ENCODE measurements around the gene CAPN9. TPM values are rescaled to one million over a fixed set of nuclear protein-coding genes. Genes with fewer than 3 reads are reported as not detected.
"Not testable (repeated sequence)": the region's sequence is repeated elsewhere in the genome, so short reads cannot be mapped to it uniquely, and the experiment has no call there.

Gene CAPN9
- total and polyA plus RNA-seq, 8 donors, result 0.84 to 5.0 (median 1.7) TPM

GRCh38 chr1:230839173-230839572 is 92.0 kb downstream of the CAPN9 start:
- intact Hi-C loops (cut with DNase I), result no loop called here
- no peak for TF ChIP-seq CTCF (IDR thresholded peaks at IDR 0.05)
- Histone ChIP-seq H3K4me1 (no peaks in the 10 kb centered on the region), H3K36me3 (peaks cover 0 to 29% of the 10 kb centered on the region in 2 donors), H3K9me3 (no peaks in the 10 kb centered on the region), H3K27me3 (no peaks in the 10 kb centered on the region), H3K4me3 (no peak overlapping the region), H3K27ac (no peak overlapping the region)
- DNase-seq (peak in 1 of 4 donors; percentile 63), ATAC-seq (no peak)

- no peak overlapping the region for H3K4me3 ChIP-seq
- intact Hi-C loops (cut with DNase I), result no loop called here
- TF ChIP-seq CTCF (IDR thresholded peaks at IDR 0.05), result no peak
- peaks cover 0 to 29% of the 10 kb centered on the region in 2 donors for H3K36me3 ChIP-seq
- no peaks in the 10 kb centered on the region for H3K27me3 ChIP-seq
- ATAC-seq (no peak), DNase-seq (peak in 1 of 4 donors; percentile 61)
- H3K27ac ChIP-seq, result no peak overlapping the region
- H3K4me1 ChIP-seq, result peaks cover 3% of the 10 kb centered on the region in 2 donors
- no peaks in the 10 kb centered on the region for H3K9me3 ChIP-seq
These were observed 95.6 kb downstream of the CAPN9 start for GRCh38 chr1:230842801-230843200.

- DNase-seq (peak in 1 of 4 donors; percentile 66), ATAC-seq (no peak)
- H3K4me1 ChIP-seq, result peaks cover 8 to 9% of the 10 kb centered on the region in 2 donors
- intact Hi-C loops (cut with DNase I), result no loop called here
- H3K4me3 ChIP-seq, result no peak overlapping the region
- H3K36me3 ChIP-seq, result peaks cover 0 to 25% of the 10 kb centered on the region in 2 donors
- H3K27ac ChIP-seq, result no peak overlapping the region
- H3K9me3 ChIP-seq, result no peaks in the 10 kb centered on the region
- TF ChIP-seq CTCF (IDR thresholded peaks at IDR 0.05), result no peak
- H3K27me3 ChIP-seq, result no peaks in the 10 kb centered on the region
These were observed 96.5 kb downstream of the CAPN9 start for GRCh38 chr1:230843503-230844309.

- H3K4me1 ChIP-seq, result peaks cover 15% of the 10 kb centered on the region in 2 donors
- intact Hi-C loops (cut with DNase I), result no loop called here
- no peak for TF ChIP-seq CTCF (IDR thresholded peaks at IDR 0.05)
- no peak overlapping the region for H3K4me3 ChIP-seq
- H3K27me3 ChIP-seq, result no peaks in the 10 kb centered on the region
- peaks cover 0 to 24% of the 10 kb centered on the region in 2 donors for H3K36me3 ChIP-seq
- DNase-seq, result no peak
- ATAC-seq, result no peak
- H3K27ac ChIP-seq, result no peak overlapping the region
- H3K9me3 ChIP-seq, result no peaks in the 10 kb centered on the region
These were observed 97.4 kb downstream of the CAPN9 start for GRCh38 chr1:230844561-230844960.

GRCh38 chr1:230845184-230845583 is 98.0 kb downstream of the CAPN9 start:
- DNase-seq; intact Hi-C loops (cut with DNase I); H3K9me3 ChIP-seq; ATAC-seq; H3K27me3 ChIP-seq; H3K4me3 ChIP-seq; H3K27ac ChIP-seq: not testable (repeated sequence)
- peaks cover 20 to 21% of the 10 kb centered on the region in 2 donors for H3K4me1 ChIP-seq
- H3K36me3 ChIP-seq, result peaks cover 0 to 24% of the 10 kb centered on the region in 2 donors

All from left lung (tissue), 10 donors.